Pulmonary artery endothelial cell (primary cell): Measurements from ENCODE around the gene JAK1. TPM values are rescaled to one million over a fixed set of nuclear protein-coding genes. Genes with fewer than 3 reads are reported as not detected.
"Not testable (repeated sequence)": the region's sequence is repeated elsewhere in the genome, so short reads cannot be mapped to it uniquely, and the experiment has no call there.

Experiments used
- DNase-seq: peaks from one replicate; pipeline ENCODE4 v3.0.0-alpha.2; 2011; ENCODE audit warnings: low read depth, low spot score
- total RNA-seq: library from RNA; depleted of rRNA; stranded (reverse); fragments of >200 nt; gene quantifications from 2 replicates; pipeline ENCODE4 v1.2.3, GENCODE V29; 2014

JAK1 gene
- total RNA-seq, 1 donor from 2014 or later, result 173 TPM

DNA sequence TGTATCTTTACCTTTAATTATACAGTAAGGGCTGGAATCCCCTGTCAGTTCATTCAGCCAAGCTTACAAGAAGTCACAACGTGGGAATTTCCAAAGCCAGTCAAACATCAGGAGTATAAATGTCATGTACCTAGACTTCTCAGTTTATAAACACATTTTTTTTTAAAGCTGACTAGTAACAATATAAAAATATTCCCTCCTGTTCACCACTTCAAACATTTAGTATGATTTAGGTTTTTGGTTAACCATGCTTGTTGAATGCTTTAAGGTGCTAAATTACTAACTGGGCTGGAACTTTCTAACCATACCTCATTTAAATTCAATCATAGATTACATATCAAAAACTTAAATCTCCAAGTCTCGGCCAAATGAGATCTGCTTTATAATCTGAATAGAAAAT, 44.0 kb downstream of the JAK1 start:
- DNase-seq, result no peak

DNA sequence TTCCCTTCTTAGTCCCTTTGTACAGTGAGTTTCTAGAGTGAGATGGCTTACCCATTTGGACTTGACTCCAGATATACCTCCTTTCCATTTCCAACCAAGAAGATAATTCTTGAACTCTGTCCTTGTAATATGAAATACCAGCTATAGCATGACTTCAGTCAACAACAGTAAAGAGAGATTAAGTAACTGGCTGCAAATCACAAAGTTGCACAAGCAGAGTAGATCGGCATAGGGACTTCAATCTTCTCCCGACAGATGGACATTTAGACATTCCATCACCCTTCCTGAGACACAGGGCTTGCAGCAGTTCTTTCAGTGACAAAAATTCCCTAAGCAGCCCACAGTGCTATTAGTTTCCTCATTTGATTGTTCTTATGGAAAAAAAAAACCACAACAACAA, 44.6 kb downstream of the JAK1 start:
- no peak for DNase-seq

DNA sequence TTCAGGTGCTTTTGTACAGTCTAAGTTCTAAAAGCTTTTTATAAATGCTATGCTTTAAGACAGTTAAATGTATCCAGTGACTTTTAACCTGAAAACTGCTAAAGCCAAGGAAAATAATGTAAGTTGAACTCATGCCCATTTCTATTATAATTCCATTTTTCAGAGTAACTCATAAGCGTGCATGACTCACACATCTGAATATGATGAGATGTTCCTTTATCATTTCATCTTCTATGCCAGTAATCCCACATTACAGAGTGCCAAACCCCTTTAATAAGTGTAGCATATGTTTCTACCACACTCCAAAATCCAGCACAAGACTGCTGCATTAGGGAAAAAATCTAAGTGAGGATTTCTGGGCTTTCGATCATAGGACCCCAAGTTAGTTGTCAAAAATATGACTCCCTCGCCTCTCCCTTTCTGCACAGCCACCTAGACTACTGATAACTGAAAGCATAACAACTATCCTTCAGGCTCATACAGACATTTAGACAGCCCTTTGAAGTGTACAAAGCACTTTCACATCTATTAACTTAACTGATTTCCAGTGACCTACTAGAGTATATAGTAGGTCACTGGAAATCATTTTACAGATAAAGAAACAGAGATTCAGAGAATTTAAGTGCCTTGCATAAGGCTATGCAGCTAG, 45.3 kb downstream of the JAK1 start:
- peak; percentile 30 for DNase-seq

DNA sequence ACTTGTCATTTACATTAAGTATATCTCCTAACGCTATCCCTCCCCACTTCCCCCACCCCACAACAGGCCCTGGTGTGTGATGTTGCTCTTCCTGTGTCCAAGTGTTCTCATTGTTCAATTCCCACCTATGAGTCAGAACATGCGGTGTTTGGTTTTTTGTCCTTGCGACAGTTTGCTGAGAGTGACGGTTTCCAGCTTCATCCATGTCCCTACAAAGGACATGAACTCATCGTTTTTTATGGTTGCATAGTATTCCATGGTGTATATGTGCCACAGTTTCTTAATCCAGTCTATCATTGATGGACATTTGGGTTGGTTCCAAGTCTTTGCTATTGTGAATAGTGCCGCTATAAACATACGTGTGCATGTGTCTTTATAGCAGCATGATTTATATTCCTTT, 47.2 kb downstream of the JAK1 start:
- DNase-seq, result not testable (repeated sequence)

DNA sequence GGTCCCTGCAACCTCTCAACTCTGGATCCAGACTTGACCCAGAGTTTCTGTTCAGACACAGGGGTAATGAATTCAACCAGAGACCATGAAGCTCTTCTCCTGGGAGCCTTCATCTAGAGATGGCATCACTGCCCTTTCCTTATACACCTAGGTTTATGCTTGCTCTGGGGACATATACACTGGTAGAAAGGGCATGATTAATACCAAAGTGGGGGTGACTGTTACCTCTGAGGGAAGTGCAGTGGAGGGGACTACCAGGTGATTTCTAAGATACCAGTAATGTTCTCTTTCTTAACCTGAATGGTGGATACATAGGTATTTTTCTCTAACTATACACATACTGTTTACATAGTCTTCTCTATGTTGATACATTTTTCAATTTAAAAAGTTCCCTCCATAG, 48.4 kb downstream of the JAK1 start:
- DNase-seq, result no peak

DNA sequence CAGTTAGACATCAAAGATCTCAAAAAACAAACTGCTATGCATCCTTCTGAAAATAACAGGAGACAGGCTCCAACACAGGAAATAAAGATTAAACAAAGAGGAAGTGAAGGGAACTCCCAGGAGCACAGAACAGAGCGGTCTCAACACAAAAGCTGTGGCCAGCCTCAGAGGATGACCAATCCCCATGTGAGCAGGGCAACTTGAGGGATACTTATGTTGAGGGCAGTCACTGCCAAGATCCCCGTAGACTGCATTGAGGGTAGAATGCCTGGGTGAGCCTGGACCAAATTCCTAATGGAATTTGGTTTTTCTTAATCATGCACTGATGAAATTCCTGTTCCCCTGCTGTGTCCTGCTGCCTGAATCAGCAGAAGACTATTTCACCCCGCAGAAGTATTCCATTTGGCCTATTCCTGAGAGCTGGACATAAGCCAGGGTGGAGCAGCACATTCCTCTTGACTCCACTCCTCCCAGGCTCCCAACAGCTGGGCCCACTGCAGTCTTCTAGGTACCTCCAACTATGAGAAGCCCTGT, 49.0 kb downstream of the JAK1 start:
- DNase-seq, result peak; percentile 85

DNA sequence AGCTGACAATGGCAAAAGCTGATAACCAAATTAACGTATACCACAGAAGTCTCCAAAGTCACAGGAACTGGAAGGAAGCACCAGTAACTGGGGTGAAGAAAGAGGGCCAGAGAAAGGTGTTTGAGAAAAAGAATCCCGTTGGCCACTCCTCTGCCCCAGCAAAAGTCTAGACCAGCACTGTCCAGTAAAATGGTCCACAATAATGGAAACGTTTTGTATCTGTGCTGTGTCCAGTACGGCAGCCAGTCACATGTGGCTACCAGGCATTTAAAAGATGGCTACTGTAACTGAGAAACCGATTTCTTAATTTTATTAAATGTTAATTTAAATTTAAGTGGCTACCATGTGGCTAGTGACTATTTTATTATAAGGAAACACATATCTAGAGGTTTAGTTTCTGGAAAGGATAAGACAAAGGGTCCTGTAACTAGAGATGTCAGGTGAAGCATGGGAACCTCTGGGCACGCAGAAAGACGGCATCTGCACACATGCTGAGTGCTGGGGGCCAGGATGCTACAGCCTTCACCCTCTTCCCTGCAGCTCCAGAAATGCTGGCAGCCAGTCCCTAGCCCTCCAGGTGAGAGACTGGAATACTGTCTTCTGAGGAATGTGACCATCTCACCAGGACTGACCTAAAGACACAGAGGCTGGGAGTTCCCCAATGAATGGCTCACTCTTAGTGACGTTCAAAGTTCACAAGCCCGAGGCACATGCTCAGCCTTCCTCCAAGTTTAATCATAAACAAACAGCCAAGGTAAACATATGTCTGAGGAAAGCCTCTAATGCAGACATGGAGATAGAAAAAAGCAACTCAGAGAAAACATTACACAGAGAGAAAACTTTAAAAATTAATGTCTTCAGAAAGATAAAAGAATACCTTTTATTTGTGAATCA, 50.7 kb downstream of the JAK1 start:
- DNase-seq, result peak; percentile 58

DNA sequence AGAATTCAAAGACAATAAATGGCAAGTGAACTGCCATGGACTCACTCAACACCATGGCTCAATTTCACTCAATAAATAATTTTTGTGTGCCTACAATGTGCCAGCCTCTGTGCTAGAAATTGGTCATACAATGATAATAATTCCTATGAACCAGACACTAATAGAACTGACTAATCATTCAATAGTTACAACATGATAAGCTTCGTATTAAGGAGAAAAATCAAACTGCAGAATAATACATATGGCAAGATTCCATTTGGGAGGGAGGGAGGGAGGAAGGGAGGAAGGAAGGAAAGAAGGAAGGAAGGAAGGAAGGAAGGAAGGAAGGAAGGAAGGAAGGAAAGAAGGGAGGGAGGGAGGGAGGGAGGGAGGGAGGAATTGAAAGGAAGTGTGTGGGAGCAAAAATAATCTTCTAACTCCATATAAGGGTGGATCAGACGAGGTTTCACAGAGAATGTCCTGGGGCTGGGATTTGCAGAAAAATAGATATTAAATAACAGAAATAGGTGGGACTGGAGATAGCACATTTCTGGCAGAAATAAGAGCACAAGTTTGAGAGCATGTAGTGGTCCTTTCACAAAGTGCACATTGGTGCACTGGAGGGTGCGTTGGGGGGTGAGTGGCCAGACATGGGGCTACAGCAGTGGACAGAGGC, 52.9 kb downstream of the JAK1 start:
- no peak for DNase-seq

DNA sequence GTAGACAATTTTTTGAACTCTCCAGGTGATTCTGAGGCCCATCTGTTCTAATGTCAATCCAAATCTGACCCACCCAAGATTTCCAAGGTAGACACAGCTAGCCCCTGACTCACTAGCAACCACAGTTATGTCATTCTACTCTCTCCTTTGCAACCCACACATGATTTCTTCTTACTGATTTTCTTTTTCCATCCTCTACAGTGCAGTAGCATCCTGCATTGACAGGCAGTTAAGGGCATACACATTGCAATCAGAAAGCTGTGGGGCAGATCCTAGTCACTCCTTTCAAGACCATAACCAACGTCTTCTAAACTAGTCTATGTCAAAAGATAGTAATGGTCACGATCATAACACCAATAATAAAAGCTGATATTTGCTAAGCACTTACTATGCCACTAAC, 54.2 kb downstream of the JAK1 start:
- no peak for DNase-seq

DNA sequence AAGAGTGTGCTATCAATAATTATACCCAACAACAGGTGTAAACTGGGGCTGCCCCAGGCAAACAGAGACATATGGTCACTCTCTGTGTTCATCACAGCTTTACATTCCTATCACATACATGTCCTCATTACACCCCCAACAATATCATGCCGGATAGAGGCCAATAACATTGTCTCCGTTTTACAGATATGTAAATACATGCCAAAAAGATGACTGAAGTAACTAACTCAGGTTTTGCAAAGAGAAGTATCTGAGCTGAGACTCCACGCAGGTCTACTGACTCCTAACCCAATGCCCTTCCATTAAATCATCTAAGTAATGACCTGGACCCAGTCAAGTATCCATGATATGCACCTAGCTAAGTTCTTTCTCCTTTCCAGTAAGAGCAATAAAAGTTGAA, 55.0 kb downstream of the JAK1 start:
- DNase-seq, result no peak

DNA sequence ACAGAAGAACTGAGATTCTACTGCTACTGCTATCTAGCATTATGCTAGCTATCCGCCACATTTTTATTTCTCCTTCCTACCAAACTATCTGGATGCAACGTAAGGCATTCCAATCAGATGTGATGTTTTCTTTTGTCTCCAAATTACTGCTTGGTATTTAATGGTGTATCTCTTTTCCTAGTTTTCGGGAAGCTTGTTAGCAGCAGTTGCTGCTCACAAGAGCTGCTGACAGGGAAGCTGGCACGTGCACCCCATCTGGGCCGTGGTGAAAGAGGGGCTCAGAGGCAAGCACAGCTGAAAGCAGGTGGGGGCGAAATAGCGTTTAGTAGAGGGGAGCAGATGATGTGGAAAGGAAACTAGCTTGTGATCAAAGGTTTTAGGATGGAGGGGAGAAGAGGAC, 57.3 kb downstream of the JAK1 start:
- no peak for DNase-seq

DNA sequence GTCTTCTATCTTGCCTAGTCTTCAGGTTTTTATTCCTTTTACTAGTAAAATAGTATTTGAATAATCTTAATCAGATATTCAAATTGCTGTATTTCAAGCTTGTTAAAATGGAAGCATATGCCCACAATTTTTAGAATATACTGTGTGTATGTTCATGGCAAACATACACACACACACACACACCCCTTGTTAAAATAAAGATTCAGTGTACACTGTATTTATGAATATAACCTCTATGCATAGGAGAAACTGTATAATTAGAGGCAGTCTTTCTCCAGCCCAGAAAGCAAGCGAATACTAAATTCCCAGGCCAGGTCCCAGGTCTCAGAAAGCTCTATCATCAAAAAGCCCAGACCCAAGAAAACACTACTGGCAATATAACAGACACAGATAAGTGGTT, 57.8 kb downstream of the JAK1 start:
- DNase-seq, result no peak

DNA sequence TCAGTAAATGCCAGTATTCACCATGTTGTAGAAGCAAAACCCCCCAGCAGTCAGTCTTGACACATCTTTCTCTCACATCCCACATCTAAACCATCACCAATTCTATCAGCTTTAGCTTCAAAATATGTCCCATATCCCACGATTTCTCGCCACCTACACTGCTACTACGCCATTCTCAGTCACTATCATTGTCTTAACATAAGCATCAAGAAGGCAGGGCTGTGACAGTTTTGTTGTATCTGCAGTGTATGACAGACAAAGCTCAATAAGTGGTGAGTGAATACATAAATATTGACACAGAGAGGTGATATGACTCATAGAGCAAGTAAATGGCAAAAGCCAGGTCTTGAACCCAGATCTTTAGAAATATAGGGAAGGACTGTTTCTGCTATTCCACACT, 59.9 kb downstream of the JAK1 start:
- DNase-seq, result no peak

DNA sequence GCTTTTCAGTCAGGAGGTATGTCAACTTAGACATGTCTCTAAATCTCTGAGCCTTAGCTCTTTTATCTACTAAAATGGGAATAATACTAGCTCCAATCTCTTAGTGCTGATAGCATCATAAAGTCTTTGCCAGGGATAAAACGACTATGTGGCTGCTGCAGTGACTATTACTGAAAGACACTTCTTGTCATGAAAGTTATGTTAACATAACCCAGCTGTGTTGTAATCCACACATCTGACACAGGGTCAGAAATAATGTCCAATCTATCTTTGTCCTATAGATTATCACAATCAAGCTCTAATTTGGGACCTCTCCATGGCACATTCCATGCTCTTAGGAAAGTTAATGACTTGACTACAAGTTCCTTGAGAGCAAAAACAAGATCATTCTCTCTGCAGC, 62.8 kb downstream of the JAK1 start:
- no peak for DNase-seq

DNA sequence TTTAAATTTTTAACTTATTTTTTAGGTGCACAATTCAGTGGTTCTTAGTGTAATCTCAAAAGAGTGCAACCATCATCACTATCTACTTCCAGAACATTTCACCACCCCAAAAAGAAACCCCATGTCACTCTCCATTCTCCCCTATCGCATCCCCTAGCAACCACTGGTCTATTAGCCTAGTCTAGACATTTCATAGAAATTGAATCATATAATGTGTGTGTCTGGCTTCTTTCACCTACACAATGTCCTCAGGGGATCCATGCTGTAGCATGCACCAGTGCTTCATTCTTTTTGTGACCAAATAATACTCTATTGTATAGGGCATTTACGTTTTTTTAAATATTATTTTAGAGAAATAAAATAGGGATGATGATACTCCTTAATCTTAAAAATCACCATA, 64.7 kb downstream of the JAK1 start:
- no peak for DNase-seq

DNA sequence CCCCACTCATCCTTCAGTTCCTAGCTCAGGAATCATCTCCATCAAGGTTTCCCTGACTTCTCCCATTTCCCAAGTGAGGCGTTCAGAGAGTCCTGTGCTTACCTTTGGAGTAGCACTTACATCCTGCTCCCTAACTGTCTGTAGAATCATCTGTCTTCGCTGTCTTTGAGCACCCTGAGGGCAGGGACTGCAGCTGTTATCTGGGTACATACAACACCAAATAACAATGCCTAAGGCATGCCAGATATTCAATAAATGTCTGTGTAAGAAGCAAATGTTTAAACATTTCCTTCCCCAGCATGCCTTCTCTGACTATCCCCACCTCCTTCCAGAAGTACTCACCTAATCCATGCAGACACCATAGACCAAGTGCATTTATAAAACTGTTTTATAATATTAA, 65.4 kb downstream of the JAK1 start:
- DNase-seq, result no peak

DNA sequence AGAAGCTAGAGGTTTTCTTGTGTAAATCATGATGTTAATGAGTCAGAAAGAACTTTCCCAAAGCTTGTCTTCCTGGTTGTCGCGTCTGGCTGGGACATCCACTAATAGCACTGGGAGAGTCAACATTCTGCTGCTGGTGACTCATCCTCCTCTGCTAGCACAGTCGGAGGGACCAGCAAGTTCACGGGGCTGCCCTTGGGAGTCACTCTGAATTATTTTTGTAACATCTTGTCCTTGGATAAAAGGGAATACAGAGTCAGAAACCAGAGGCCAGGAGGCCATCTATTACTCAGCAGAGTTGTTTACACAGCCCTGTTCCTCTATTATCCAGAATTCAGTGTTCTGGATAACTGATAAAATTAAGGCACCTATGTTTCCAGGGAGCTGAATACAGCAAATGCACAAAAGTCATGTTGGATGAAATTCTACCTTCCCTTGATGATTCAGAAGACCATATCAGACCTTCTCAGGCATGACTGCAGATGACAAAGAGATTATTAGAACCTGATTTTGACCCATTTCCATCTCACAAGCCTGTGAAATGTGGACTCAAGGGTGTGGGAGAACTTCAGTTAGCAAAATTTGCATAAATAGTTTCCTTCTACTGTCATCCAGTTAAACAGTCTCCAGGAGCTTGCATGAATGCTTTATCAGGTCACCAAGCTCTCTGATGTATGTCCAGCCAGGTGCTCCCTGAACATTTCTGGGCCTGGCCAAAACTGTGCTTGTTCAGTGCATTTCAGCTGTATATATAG, 68.1 kb downstream of the JAK1 start:
- peak; percentile 93 for DNase-seq

DNA sequence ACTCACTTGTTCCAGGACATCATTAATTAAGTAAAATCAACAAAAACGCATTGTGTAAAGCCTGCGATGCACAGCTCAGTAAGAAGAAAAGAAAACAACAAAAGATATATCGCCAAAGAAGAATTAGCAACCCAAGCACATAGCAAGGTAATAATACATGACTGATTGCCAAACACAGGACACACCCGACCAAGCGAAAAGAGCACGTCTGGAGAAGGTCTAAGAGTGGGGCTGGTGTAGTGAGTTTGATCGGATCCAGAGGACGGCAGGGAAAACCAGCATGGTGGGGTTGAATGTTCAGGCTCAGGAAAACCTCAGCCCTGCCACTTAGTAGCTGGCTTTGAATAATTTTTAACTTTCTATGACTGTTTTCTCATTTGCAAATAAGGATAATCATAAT, 69.8 kb downstream of the JAK1 start:
- DNase-seq, result no peak

DNA sequence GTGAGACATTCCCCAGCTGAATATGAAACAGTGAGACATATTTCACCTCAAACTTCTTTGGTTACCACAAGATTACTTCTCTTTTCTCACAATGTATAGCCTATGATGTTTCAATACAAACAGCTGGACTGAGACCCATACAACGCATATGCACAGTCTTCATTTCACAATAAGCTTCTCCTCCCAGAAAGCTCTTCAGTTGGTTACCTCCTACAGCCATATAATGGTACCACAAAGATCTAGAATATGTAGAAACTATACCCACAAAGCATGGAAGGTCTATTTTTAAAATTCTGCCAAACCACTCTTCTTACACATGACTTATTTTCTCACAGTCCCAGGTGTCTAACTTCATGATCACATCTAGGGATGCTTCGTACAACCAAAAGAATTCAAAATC, 70.8 kb downstream of the JAK1 start:
- DNase-seq, result no peak

DNA sequence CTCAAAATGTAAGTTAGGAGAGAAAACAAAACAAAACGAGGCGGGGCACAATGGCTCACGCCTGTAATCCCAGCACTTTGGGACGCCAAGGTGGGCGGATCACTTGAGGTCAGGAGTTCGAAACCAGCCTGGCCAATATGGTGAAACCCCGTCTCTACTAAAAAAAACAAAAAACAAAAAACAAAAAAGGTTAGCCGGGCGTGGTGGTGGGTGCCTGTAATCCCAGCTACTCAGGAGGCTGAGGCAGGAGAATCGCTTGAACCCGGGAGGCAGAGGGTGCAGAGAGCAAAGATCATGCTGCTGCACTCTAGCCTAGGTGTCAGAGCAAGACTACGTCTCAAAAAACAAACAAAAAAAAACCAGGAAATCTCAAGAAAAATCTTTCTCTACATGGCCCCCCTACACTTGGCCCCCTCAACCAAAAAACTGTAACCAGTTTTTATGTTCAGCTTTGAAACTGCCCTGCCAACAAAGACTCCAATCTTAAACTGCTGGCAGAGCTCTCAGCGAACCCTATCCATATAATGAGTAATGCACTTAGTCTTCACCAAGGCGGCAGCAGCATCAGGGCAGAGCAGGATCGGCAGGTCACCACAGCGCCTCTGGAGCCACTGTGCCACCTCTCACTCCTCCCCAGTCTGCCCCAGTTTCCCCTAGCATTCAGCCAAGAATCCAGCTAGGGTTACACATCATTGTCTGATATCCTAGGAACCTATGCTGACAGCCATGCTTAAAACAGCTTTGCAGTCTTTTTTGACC, 71.7 kb downstream of the JAK1 start:
- DNase-seq, result no peak

DNA sequence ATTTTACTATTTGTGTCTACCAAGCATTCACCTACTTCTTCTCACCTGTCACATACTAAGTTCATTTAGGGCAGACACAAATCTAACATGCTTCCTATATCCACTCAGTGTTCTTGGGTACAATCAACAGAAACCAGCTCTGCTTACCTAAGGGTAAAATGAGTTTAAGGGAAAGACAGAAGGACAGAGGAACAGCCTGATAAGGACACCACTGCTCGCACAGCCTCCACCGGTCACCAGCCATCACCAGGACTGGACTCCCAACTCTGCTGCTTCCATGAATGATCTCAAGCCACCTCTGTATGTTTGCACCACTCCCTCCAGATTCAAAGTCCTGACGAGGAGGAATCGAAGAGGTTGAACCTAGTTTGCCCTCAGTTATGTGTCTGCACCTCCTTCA, 72.4 kb downstream of the JAK1 start:
- DNase-seq, result no peak
